ENCODE results near the gene SKAP2.

The SKAP2 gene

GRCh38 chr7:26696161-26696560 is 168.2 kb downstream of the SKAP2 start:
- no peak for DNase-seq (ENCODE audit: low spot score)

- no peak for DNase-seq (ENCODE audit: low spot score)
These were observed 169.7 kb downstream of the SKAP2 start for GRCh38 chr7:26694713-26695112.

- DNase-seq (ENCODE audit: low spot score) = no peak
These were observed 170.2 kb downstream of the SKAP2 start for GRCh38 chr7:26694141-26694540.

DNA sequence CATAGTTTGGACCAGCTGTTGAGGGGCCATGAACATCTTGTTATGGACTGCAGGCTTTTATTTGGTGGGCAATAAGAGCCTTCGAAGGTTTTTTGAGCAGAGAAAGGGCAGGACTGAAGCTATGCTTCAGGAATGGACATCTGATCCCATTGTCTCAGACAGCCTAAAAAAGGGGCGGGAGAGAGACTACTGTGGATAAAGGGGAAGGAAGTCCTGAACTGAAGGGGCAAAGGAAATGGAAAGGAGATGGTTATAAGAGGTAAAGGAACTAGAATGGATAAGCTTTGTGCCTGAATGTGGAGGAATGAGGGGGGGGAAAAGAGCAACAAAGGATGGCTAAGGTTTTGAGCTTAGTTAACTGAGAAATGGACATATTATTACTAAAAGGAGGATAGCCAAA is 172.5 kb downstream of the SKAP2 start:
- DNase-seq (ENCODE audit: low spot score) = no peak

DNA sequence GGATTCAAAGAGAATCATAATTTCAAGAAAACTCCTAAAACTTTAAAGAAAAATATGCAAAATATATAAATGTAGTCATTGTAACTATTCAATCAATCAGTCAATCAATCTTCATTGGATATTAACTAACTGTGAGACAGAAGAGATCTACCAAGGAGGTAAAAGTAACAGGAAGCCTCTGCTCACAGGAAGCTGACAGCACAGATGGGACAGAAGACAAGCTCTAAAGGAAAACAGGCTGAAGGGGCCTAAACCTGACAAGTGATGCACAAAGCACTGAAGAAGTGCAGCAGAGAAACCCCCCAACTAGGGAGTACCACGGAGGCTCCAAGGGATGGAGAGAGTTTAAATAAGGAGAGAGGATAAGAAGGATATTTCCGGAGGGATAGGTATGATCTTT is 173.0 kb downstream of the SKAP2 start:
- DNase-seq (ENCODE audit: low spot score) = no peak

DNA sequence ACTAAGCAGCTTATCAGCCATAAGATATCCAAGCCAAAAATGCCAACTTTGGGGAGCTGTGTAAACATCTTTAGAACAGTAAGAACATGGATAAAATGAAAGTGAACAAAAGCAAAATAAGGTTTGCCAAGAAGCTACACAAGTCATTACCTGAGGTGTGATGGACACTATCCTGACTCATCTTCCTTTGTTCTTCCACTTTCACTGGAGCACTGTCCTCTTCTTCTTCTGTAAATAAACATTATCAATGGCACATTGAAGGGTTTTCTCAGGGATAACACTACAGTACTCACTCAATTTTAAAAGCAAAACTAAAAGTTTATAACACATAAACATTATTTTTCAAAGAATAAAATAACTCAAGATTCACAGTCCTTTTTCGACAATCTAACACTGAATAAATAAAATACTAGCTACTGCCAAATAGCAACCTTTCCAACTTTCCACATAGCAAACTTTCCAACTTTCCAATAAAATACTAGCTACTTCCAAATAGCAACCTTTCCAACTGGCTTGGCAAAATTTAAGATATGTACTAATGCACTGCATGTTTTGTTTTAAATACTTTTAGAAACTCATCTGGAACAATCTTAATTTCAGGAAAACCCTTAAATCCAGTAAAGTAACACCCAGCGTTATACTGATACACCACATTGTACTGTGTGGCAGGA is 174.1 kb downstream of the SKAP2 start:
- DNase-seq (ENCODE audit: low spot score) = no peak

GRCh38 chr7:26688936-26689506 is 175.4 kb downstream of the SKAP2 start:
- no peak for DNase-seq (ENCODE audit: low spot score)

DNA sequence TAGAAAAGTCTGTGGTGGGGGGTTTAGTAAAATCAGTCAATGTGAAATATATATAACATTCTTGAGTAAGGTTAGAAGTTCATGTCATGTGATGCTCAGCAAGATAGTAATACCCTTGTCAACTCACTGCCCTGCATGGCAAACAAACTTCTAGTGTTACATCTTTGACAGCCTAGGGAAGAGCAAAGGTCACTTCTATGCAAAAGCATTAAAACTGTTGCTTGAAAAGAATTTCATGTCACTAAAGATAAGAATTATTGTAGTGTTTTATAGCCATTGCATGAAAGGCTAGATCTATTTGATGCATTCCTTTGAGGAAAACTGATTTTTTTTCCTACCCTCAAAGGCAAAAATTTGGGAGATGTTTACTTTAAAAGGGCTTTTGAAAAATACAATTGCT is 176.0 kb downstream of the SKAP2 start:
- no peak for DNase-seq (ENCODE audit: low spot score)

DNA sequence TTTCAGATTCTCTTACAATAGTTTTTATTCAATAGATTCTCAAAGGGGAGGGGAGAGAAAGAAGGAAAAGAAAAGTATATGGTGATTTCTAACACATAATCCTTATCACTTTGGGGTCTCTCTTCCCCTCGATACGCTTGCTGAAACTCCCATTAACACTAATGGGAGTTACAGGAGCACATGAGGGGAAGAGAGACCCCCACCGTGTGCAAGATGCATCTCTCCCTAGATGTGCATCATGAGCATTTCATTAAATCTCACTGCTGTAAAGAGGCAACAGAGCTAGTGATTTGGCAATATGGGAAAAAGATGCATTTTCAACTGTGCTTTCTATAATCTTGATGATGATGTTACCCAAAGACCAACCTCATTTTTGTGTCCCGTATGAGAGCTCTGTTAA is 177.4 kb downstream of the SKAP2 start:
- DNase-seq (ENCODE audit: low spot score) = no peak

- DNase-seq (ENCODE audit: low spot score) = peak; percentile 75
These were observed 177.9 kb downstream of the SKAP2 start for GRCh38 chr7:26686448-26686981.

GRCh38 chr7:26685606-26686005 is 178.8 kb downstream of the SKAP2 start:
- no peak for DNase-seq (ENCODE audit: low spot score)

DNA sequence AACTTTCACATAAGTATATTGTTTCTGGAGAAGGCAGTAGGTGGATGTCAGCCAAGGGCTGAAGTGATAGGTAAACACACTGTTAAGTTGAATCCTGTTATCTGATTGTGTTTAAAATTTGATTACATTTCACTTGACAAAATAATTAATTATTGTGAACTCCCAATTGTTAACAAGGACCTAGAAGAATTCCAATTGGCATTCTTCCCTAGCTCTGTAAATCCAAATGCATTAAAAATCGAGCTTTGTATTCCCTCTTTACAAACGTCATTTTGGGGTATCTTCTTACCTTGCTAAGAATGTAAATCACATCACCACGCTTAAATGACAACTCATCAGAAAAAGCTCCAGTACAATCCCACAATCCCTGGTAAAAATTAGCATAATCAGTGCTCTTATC is 179.9 kb downstream of the SKAP2 start:
- DNase-seq (ENCODE audit: low spot score) = no peak

DNA sequence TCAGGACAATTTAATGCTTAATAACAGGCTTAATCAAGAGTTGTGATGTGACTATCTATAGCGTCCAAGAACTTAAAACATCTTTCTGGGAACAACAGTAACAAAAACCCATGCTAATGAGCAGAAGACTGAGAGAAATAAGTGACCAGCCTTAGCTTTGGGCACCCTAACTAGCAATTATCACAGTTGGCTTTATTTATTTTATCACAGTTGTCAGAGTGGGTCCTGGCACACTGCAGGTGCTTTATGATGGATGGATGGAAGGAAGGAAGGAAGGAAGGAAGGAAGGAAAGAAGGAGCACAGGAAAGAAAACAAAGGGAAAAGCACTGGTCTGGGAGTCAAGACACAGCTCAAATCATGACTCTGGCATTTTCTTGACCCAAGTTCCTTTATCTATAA is 181.1 kb downstream of the SKAP2 start:
- DNase-seq (ENCODE audit: low spot score) = no peak

GRCh38 chr7:26681819-26682418 is 182.5 kb downstream of the SKAP2 start:
- no peak for DNase-seq (ENCODE audit: low spot score)

DNA sequence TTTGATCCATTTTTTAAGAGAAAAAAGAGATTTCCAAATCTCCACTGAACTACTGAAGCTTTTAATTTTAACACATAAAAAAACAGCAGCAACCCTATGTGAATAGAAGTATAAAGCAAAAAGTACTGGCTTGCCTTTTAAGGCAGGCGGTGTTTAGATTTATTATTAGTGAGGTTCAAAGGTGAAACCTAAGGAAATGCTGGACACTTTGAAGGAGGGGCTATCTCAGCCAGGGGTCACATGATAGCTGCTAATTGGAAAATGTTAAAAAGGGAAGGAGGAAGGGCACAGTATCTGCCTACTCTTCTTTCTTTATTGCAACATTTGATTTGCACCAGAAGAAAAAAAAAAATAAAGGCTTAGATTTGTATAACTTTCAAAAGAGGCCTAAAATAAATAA is 183.8 kb downstream of the SKAP2 start:
- no peak for DNase-seq (ENCODE audit: low spot score)

DNA sequence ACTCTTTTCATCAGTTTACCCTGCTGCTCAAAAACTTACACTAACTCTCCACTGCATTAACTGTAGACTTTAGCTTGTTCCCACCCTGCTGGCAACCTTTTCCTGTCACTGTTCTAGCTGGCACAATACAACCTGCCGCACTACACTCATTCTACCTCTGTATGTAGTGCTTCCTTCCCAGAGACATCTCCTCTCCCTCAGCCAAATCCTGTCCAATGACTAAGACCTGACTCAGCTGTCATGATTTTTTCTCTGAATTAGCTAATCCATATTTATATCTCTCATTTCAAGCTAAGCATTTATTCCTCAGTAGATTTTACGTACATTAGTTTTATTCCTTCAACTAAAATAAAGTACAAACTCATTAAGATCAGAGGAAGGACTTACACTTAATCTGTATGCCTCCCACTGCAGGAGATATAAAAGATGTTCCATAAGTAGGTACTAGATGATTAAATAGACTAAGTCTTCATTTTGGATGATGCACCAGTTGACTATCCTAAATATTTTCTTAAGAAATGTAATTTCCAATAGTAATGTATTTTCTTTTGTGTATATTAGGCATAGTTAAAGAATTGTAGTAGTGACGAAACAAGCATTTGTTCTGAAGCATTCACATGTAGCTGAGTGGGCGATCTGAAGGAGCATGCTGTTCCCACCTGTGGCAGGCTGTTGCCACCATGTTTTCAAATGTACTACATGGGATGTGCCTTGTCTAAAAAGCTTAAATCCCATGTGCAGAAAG is 189.1 kb downstream of the SKAP2 start:
- no peak for DNase-seq (ENCODE audit: low spot score)

DNA sequence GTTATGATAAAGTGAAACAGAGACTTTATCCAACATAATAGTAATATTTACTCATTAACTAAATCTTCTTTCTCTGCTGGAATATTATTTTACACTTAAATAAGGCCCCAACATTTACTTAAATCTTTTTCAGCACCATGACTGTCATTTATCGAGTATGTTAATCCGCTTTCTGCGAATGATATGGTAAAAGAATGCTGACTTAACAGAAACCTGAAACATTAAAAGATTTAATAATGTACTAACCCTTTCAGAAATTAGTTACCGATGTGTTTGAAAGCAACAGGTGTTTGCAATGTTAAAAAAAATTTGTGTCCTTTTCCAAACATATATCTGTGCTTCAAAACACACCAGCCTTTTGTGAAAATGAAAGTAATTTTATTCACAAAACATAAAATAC is 190.5 kb downstream of the SKAP2 start:
- DNase-seq (ENCODE audit: low spot score) = no peak

- DNase-seq (ENCODE audit: low spot score) = no peak
These were observed 191.1 kb downstream of the SKAP2 start for GRCh38 chr7:26673271-26673670.

GRCh38 chr7:26670841-26671240 is 193.5 kb downstream of the SKAP2 start:
- DNase-seq (ENCODE audit: low spot score) = no peak

DNA sequence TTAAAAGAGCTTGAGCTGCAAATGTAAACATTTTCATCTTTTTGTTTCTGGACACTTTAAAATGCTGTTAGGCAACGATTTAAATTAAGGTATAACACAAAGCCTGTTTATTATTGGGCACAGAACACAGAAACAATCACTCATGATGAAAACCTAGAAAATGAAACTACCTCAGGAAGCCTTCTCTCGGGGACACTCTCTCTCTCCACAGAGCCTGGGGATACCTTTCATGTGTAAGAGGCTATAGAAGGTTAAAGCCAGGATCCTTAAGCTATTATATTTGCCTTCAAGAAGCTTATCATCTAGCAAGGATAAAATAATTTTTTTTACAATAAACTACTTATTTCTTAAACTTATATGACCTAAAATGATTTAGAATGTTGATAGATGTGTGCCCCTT is 194.1 kb downstream of the SKAP2 start:
- no peak for DNase-seq (ENCODE audit: low spot score)

- no peak for DNase-seq (ENCODE audit: low spot score)
These were observed 195.6 kb downstream of the SKAP2 start for GRCh38 chr7:26668821-26669220.

- DNase-seq (ENCODE audit: low spot score) = peak; percentile 75
These were observed 196.8 kb downstream of the SKAP2 start for GRCh38 chr7:26667514-26668133.
